ENCODE measurements around the gene SLC25A38. TPM values are rescaled to one million over a fixed set of nuclear protein-coding genes. Genes with fewer than 3 reads are reported as not detected.

SLC25A38 gene
- total RNA-seq, 4 donors from 2014 or later = 10.5 to 61.7 (median 40.4) TPM

DNA sequence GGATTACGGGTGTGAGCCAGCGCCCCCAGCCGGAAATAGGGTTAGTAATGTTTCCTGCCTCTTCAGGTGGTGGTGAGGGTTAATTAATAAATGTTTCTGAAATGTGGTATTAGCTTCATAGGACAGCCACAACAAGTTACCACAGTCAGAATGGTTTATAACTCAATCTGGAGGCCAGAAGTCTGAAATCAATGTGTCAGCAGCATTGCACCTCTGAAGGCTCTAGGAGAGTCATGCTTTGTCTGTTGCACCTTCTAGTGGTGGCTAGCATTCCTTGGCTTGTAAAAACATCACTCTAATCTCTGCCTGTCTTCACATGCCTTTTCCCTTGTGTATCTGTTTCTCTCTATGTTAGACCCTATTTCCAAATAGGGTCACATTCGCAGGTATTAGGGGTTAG, 15.5 kb downstream of the SLC25A38 start:
- H3K4me1 ChIP-seq = no peaks in the 10 kb centered on the region
- no peak overlapping the region for H3K4me3 ChIP-seq
- H3K27me3 ChIP-seq = no peaks in the 10 kb centered on the region
- in situ Hi-C loops (cut with MboI; ENCODE audit: low pct_ligation_motif_present in 1 of 4, low pct_unique_long_range_greater_than_20kb in 1 of 4, low sequenced_read_pairs in 3 of 4) (loop anchor here (25.0 kb wide), 2 partner anchors 186 to 211 kb away; partner anchors contain the start of gene XIRP1 (in 3 of the 4)), intact Hi-C loops (cut with DNase I; ENCODE audit: low total_unique reads) (no loop called here)
- DNase-seq = no peak
- H3K36me3 ChIP-seq = peaks cover 0 to 41% (median 19%) of the 10 kb centered on the region in 4 donors
- 87 to 100% methylated on average over 1 to 4 of the region's 4 CpGs for WGBS, 2 donors (ENCODE audit: low coverage in 1 of 2)
- H3K27ac ChIP-seq = no peak overlapping the region
- TF ChIP-seq POLR2AphosphoS5 (IDR thresholded peaks at IDR 0.05) (no peak), POLR2A (IDR thresholded peaks at IDR 0.05) (no peak), EP300 (IDR thresholded peaks at IDR 0.05; ENCODE audit: low read depth) (no peak)
- TF ChIP-seq, protein P1, sequence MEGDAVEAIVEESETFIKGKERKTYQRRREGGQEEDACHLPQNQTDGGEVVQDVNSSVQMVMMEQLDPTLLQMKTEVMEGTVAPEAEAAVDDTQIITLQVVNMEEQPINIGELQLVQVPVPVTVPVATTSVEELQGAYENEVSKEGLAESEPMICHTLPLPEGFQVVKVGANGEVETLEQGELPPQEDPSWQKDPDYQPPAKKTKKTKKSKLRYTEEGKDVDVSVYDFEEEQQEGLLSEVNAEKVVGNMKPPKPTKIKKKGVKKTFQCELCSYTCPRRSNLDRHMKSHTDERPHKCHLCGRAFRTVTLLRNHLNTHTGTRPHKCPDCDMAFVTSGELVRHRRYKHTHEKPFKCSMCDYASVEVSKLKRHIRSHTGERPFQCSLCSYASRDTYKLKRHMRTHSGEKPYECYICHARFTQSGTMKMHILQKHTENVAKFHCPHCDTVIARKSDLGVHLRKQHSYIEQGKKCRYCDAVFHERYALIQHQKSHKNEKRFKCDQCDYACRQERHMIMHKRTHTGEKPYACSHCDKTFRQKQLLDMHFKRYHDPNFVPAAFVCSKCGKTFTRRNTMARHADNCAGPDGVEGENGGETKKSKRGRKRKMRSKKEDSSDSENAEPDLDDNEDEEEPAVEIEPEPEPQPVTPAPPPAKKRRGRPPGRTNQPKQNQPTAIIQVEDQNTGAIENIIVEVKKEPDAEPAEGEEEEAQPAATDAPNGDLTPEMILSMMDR (IDR thresholded peaks at IDR 0.05) = no peak
- no peaks in the 10 kb centered on the region for H3K9me3 ChIP-seq

DNA sequence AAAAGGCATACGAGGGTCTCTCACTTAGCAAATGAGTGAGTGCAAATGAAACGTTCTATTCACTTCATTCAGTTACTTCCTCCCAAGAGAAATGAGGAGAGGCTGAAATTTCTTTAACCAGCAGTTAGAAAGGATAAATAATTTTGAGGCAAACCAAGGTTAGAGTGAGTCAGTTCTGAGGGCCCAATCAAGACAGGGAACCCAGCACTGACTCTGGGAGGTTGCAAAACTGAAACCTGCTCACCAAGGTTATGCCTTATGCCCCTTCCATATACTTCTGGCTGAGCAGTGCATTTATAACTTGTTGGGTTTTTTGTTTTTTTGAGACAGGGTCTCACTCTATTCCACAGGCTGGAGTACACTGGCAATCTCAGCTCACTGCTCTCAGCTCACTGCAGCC, 18.8 kb downstream of the SLC25A38 start:
- TF ChIP-seq POLR2AphosphoS5 (IDR thresholded peaks at IDR 0.05) = no peak
- TF ChIP-seq POLR2A (IDR thresholded peaks at IDR 0.05) = no peak
- TF ChIP-seq EP300 (IDR thresholded peaks at IDR 0.05; ENCODE audit: low read depth) = no peak
- TF ChIP-seq, protein P1 (IDR thresholded peaks at IDR 0.05) = no peak
- no peak overlapping the region for H3K27ac ChIP-seq
- no peak overlapping the region for H3K4me3 ChIP-seq
- intact Hi-C loops (cut with DNase I; ENCODE audit: low total_unique reads) = no loop called here
- no peaks in the 10 kb centered on the region for H3K27me3 ChIP-seq
- WGBS, 2 donors (ENCODE audit: low coverage in 1 of 2) = 58 to 68% methylated on average over 2 of the region's 2 CpGs
- DNase-seq = no peak
- H3K36me3 ChIP-seq = peaks cover 0 to 10% (median 1%) of the 10 kb centered on the region in 4 donors
- in situ Hi-C loops (cut with MboI; ENCODE audit: low pct_ligation_motif_present in 1 of 4, low pct_unique_long_range_greater_than_20kb in 1 of 4, low sequenced_read_pairs in 3 of 4) = loop anchor here in 1 of 4 donors (25.0 kb wide), 1 partner anchor 910 kb away; the partner anchor contains the start of gene EIF1B
- no peaks in the 10 kb centered on the region for H3K9me3 ChIP-seq
- peaks cover 0 to 5% (median under 1%) of the 10 kb centered on the region in 4 donors for H3K4me1 ChIP-seq

DNA sequence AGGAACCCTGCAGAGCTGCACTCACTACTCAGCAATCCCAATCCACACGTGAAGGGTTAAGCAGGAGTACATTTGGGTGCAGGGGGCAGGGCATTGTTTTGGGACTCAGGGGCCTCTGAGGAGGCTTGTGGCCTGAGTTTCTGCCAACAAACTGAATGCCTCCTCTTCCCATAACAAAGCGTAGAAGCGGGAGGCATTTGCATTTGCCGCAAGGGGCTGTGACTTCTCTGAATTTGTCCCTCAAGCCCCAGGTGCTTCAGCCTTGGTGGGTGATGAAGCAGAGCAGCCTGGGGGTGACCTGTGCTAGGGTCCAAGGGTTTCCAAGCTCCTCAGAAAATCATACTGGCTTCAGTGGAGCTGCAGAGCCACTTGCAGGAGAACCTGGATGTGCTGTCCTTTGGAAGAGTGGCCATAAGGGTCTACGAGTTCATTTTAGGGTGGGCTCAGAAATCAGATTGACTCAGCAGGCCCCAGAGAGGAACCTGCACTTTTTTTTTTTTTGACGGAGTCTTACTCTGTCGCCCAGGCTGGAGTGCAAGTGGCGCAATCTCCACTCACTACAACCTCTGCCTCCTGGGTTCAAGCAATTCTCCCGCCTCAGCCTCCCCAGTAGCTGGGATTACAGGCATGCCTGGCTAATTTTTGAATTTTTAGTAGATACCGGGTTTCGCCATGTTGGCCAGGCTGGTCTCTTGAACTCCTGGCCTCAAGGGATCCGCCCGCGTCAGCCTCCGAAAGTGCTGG, 21.9 kb downstream of the SLC25A38 start:
- peaks cover 0 to 18% (median 6%) of the 10 kb centered on the region in 4 donors for H3K36me3 ChIP-seq
- intact Hi-C loops (cut with DNase I; ENCODE audit: low total_unique reads) (no loop called here), in situ Hi-C loops (cut with MboI; ENCODE audit: low pct_ligation_motif_present in 1 of 4, low pct_unique_long_range_greater_than_20kb in 1 of 4, low sequenced_read_pairs in 3 of 4) (loop anchor here in 1 of 4 donors (25.0 kb wide), 1 partner anchor 907 kb away; the partner anchor contains the start of gene EIF1B)
- no peak overlapping the region for H3K27ac ChIP-seq
- no peak for DNase-seq
- TF ChIP-seq POLR2AphosphoS5 (IDR thresholded peaks at IDR 0.05) = no peak
- TF ChIP-seq, protein P1 (IDR thresholded peaks at IDR 0.05) = no peak
- no peak for TF ChIP-seq EP300 (IDR thresholded peaks at IDR 0.05; ENCODE audit: low read depth)
- no peak for TF ChIP-seq POLR2A (IDR thresholded peaks at IDR 0.05)
- H3K4me1 ChIP-seq = peaks cover 6 to 33% (median 19%) of the 10 kb centered on the region in 4 donors
- no peaks in the 10 kb centered on the region for H3K9me3 ChIP-seq
- H3K4me3 ChIP-seq = no peak overlapping the region
- 84% methylated on average over 15 of the region's 15 CpGs; no CpG with 5 or more reads in 1 of the 2 donors for WGBS, 2 donors (ENCODE audit: low coverage in 1 of 2)
- H3K27me3 ChIP-seq = no peaks in the 10 kb centered on the region

DNA sequence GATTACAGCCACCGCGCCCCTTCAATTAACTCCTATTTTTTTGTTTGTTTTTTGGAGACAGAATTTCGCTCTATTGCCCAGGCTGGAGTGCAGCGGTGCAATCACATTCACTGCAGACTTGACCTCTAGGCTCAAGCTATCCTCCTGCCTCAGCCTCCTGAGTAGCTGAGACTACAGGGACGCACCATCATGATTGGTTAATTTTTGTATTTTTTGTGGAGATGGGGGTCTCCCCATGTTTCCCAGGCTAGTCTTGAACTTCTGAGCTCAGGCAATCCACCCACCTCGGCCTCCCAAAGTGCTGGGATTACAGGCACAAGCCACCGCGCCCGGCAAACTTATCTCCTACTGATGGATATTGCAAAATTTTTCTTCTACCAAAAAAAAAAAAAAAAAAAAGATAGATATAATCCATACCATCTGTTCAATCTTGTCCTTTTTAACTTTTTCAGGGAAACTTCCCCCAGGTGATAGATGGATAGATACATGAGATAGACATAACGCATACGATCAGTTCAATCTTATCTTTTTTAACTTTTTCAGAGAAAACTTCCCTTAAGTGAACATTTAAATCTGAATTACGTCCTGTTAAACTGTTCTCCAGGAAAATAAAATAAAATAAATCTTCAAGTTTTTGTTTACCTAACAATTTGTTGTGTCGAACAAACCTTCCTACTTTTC, 22.7 kb downstream of the SLC25A38 start:
- intact Hi-C loops (cut with DNase I; ENCODE audit: low total_unique reads) (loop anchor here (2.0 kb wide), 1 partner anchor 23 kb away; the partner anchor contains the start of gene SLC25A38), in situ Hi-C loops (cut with MboI; ENCODE audit: low pct_ligation_motif_present in 1 of 4, low pct_unique_long_range_greater_than_20kb in 1 of 4, low sequenced_read_pairs in 3 of 4) (loop anchor here in 1 of 4 donors (25.0 kb wide), 1 partner anchor 906 kb away; the partner anchor contains the start of gene EIF1B)
- Histone ChIP-seq H3K4me3 (peak overlapping the region; percentile 59 to 78 (median 74)), H3K27me3 (no peaks in the 10 kb centered on the region), H3K9me3 (no peaks in the 10 kb centered on the region), H3K36me3 (peaks cover 0 to 18% (median 8%) of the 10 kb centered on the region in 4 donors), H3K27ac (peak overlapping the region; percentile 82 to 92 (median 89)), H3K4me1 (peaks cover 6 to 38% (median 21%) of the 10 kb centered on the region in 4 donors)
- no peak for TF ChIP-seq POLR2A (IDR thresholded peaks at IDR 0.05)
- TF ChIP-seq, protein P1 (IDR thresholded peaks at IDR 0.05) = no peak
- no peak for TF ChIP-seq EP300 (IDR thresholded peaks at IDR 0.05; ENCODE audit: low read depth)
- TF ChIP-seq POLR2AphosphoS5 (IDR thresholded peaks at IDR 0.05) = no peak
- no peak for DNase-seq
- WGBS, 2 donors (ENCODE audit: low coverage in 1 of 2) = 62 to 68% methylated on average over 8 to 13 of the region's 13 CpGs

Data from transverse colon (tissue), 4 donors.